Mesenchymal stem cell (in vitro differentiated cells and primary cell): Measurements from ENCODE around the gene ANKRD40.

Experiments
- DNase-seq: peaks from one replicate; pipeline ENCODE4 v3.0.0-alpha.2; 2013
- H2AFZ ChIP-seq: one replicate; pipeline ENCODE4 v1.6.1; 2013; ENCODE audit warnings: low read depth, mild to moderate bottlenecking, control low read depth, inconsistent platforms, low read length, moderate library complexity
- H2AK5ac ChIP-seq: 2 replicates; pipeline ENCODE4 v1.6.1; 2013; ENCODE audit warnings: low read length, moderate library complexity, mild to moderate bottlenecking, inconsistent platforms; ENCODE audit not compliant: severe bottlenecking
- H2BK120ac ChIP-seq: one replicate; pipeline ENCODE4 v1.6.1; 2013; ENCODE audit warnings: low read depth, mild to moderate bottlenecking, inconsistent platforms, low read length, moderate library complexity
- H2BK12ac ChIP-seq, 2 experiments: one replicate each; pipeline ENCODE4 v1.6.1; 2013; ENCODE audit warnings: inconsistent platforms in 2 of 2, low read length in 2 of 2, mild to moderate bottlenecking in 2 of 2, moderate library complexity in 2 of 2, control low read depth in 1 of 2
- H2BK15ac ChIP-seq: one replicate; pipeline ENCODE4 v1.6.1; 2013; ENCODE audit warnings: mild to moderate bottlenecking, low read depth, inconsistent platforms; ENCODE audit not compliant: poor library complexity, severe bottlenecking
- H2BK5ac ChIP-seq: 2 replicates; pipeline ENCODE4 v1.6.1; 2013; ENCODE audit warnings: low read depth, mild to moderate bottlenecking, low read length, control low read depth, inconsistent platforms; ENCODE audit not compliant: poor library complexity, severe bottlenecking
- H3K14ac ChIP-seq, 2 experiments: one replicate each; pipeline ENCODE4 v1.6.1; 2013; ENCODE audit warnings: inconsistent platforms in 2 of 2, low read length in 2 of 2, control low read depth in 1 of 2, mild to moderate bottlenecking in 1 of 2, moderate library complexity in 1 of 2
- H3K18ac ChIP-seq, 2 experiments: one replicate each; pipeline ENCODE4 v1.6.1; 2013; ENCODE audit warnings: inconsistent platforms in 2 of 2, low read length in 2 of 2, control low read depth in 1 of 2, low read depth in 1 of 2, mild to moderate bottlenecking in 1 of 2
- H3K23ac ChIP-seq, 2 experiments: one replicate each; pipeline ENCODE4 v1.6.1; 2013; ENCODE audit warnings: inconsistent platforms in 2 of 2, low read length in 2 of 2, mild to moderate bottlenecking in 2 of 2, moderate library complexity in 2 of 2, control low read depth in 1 of 2
- H3K27ac ChIP-seq: 2 replicates; pipeline ENCODE4 v1.5.1; 2013; ENCODE audit warnings: mild to moderate bottlenecking, moderate library complexity, low read length, control low read depth, inconsistent platforms; ENCODE audit not compliant: poor library complexity, severe bottlenecking
- H3K27me3 ChIP-seq, 2 experiments: 2 replicates each; pipeline versions ENCODE4 v1.6.1 to v1.7.0; 2013; ENCODE audit warnings: low read length in 2 of 2, mild to moderate bottlenecking in 2 of 2, moderate library complexity in 2 of 2, control low read depth in 1 of 2, inconsistent platforms in 1 of 2; ENCODE audit not compliant: control insufficient read depth in 1 of 2, insufficient read depth in 1 of 2
- H3K36me3 ChIP-seq, 2 experiments: 2 replicates each; pipeline versions ENCODE4 v1.6.1 to v1.7.0; 2013; ENCODE audit warnings: low read length in 2 of 2, control low read depth in 1 of 2, inconsistent platforms in 1 of 2, low read depth in 1 of 2, mild to moderate bottlenecking in 1 of 2; ENCODE audit not compliant: insufficient read depth in 2 of 2, control insufficient read depth in 1 of 2
- H3K4ac ChIP-seq, 2 experiments: one replicate each; pipeline ENCODE4 v1.6.1; 2013; ENCODE audit warnings: inconsistent platforms in 2 of 2, low read length in 2 of 2, mild to moderate bottlenecking in 2 of 2, moderate library complexity in 2 of 2, control low read depth in 1 of 2, low read depth in 1 of 2
- H3K4me1 ChIP-seq: 2 replicates; pipeline ENCODE4 v1.6.1; 2013; ENCODE audit warnings: low read depth, low read length, control low read depth; ENCODE audit not compliant: control insufficient read depth, insufficient read depth
- H3K4me2 ChIP-seq: 2 replicates; pipeline ENCODE4 v1.6.1; 2013; ENCODE audit warnings: low read length, mild to moderate bottlenecking, inconsistent platforms; ENCODE audit not compliant: poor library complexity, severe bottlenecking
- H3K4me3 ChIP-seq, 2 experiments: 2 replicates each; pipeline versions ENCODE4 v1.5.1 to v1.7.0; 2013; ENCODE audit warnings: low read length in 2 of 2, mild to moderate bottlenecking in 2 of 2, control low read depth in 1 of 2, low read depth in 1 of 2; ENCODE audit not compliant: insufficient read depth in 1 of 2
- H3K79me1 ChIP-seq: replicated peaks from 2 replicates; pipeline ENCODE4 v1.6.1; 2013; ENCODE audit warnings: mild to moderate bottlenecking, control low read depth, low read length, inconsistent platforms; ENCODE audit not compliant: poor library complexity, severe bottlenecking
- H3K9ac ChIP-seq: 2 replicates; pipeline ENCODE4 v1.7.0; 2013; ENCODE audit warnings: mild to moderate bottlenecking, low read length, moderate library complexity
- H3K9me3 ChIP-seq: 2 replicates; pipeline ENCODE4 v1.7.0; 2013; ENCODE audit warnings: mild to moderate bottlenecking, low read length; ENCODE audit not compliant: control insufficient read depth
- H4K8ac ChIP-seq: one replicate; pipeline ENCODE4 v1.6.1; 2013; ENCODE audit warnings: inconsistent platforms, mild to moderate bottlenecking, low read length, moderate library complexity
- H4K91ac ChIP-seq: one replicate; pipeline ENCODE4 v1.6.1; 2013; ENCODE audit warnings: mild to moderate bottlenecking, low read length, inconsistent platforms
- WGBS: methylation state at CpG from one replicate; pipeline ENCODE4 v1.1.7; 2013; ENCODE audit warnings: mixed read lengths; 5-methylcytosine and 5-hydroxymethylcytosine counted together

Gene ANKRD40

DNA sequence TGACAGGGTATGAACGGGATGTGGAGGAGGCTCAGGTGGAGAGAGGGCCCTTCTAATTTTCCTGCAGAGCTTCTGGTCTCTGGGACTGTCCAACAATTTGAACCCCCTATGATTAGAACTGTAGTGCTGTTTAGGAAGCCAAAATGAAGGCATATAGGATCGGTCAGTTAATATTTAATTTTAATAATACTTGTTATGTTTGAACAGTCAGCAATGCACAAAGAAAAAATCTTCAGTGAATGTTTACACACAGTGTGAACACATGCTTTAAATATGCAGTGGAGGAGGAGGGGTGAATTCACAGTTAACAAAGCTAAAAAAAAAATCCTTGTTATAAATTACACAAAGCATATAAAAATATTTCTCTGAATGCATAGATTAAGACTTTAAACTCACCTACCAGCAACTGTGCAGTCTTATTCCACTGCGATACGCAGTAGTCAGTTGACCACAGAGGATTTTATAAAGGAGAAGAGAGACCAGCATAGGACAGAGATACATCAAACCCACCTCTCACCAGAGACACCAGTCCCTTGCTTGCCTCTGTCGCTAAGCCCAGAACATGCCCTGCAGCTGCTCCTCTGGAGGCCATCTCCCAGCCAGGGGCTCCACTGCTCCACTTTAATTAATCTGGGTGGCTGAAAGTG lies 14.6 kb downstream of the ANKRD40 start:
- Histone ChIP-seq H4K8ac (no peak overlapping the region), H2BK15ac (no peak overlapping the region), H3K4me3 (no peak overlapping the region), H2BK12ac (no peak overlapping the region), H2BK120ac (no peak overlapping the region), H3K4me1 (peaks cover 37% of the 10 kb centered on the region), H2AK5ac (peak overlapping the region; percentile 99), H3K79me1 (peaks cover 10% of the 10 kb centered on the region), H3K9ac (peak overlapping the region; percentile 45), H2BK5ac (peak overlapping the region; percentile 100), H3K36me3 (peaks cover 9 to 58% of the 10 kb centered on the region in 2 experiments), H3K14ac (no peak overlapping the region), H3K4ac (no peak overlapping the region), H3K9me3 (no peaks in the 10 kb centered on the region), H2AFZ (no peak overlapping the region), H3K18ac (no peak overlapping the region), H3K4me2 (peak overlapping the region; percentile 54), H3K27ac (peak overlapping the region; percentile 99), H3K27me3 (no peaks in the 10 kb centered on the region), H4K91ac (no peak overlapping the region), H3K23ac (no peak overlapping the region)
- no peak for DNase-seq
- WGBS: 96% methylated on average over 4 of the region's 5 CpGs

GRCh38 chr17:50692448-50693035 lies 15.2 kb downstream of the ANKRD40 start:
- Histone ChIP-seq H4K91ac (no peak overlapping the region), H2AK5ac (peak overlapping the region; percentile 57), H3K4me1 (peaks cover 40% of the 10 kb centered on the region), H3K9ac (peak overlapping the region; percentile 45), H4K8ac (no peak overlapping the region), H2BK12ac (no peak overlapping the region), H2AFZ (no peak overlapping the region), H3K18ac (no peak overlapping the region), H3K36me3 (peaks cover 9 to 51% of the 10 kb centered on the region in 2 experiments), H2BK120ac (no peak overlapping the region), H3K4ac (no peak overlapping the region), H3K4me2 (peak overlapping the region; percentile 54), H3K23ac (no peak overlapping the region), H3K27me3 (no peaks in the 10 kb centered on the region), H3K14ac (no peak overlapping the region), H3K27ac (peak overlapping the region; percentile 97), H3K79me1 (peaks cover 8% of the 10 kb centered on the region), H3K4me3 (no peak overlapping the region), H2BK15ac (no peak overlapping the region), H2BK5ac (peak overlapping the region; percentile 84), H3K9me3 (no peaks in the 10 kb centered on the region)
- WGBS: 92% methylated on average over 6 of the region's 6 CpGs
- no peak for DNase-seq

GRCh38 chr17:50691550-50692447 lies 15.9 kb downstream of the ANKRD40 start:
- H2AFZ ChIP-seq: no peak overlapping the region
- no peaks in the 10 kb centered on the region for H3K27me3 ChIP-seq
- peak overlapping the region; percentile 84 for H2BK5ac ChIP-seq
- no peak overlapping the region for H3K4me2 ChIP-seq
- H2BK12ac ChIP-seq: no peak overlapping the region
- peak overlapping the region; percentile 64 for H2AK5ac ChIP-seq
- no peaks in the 10 kb centered on the region for H3K9me3 ChIP-seq
- no peak overlapping the region for H3K23ac ChIP-seq
- H3K18ac ChIP-seq: no peak overlapping the region
- H4K8ac ChIP-seq: no peak overlapping the region
- H3K4me3 ChIP-seq: no peak overlapping the region
- DNase-seq: no peak
- peak overlapping the region; percentile 97 for H3K27ac ChIP-seq
- H3K36me3 ChIP-seq: peaks cover 9 to 44% of the 10 kb centered on the region in 2 experiments
- peak overlapping the region; percentile 3 for H3K9ac ChIP-seq
- no peak overlapping the region for H3K4ac ChIP-seq
- H2BK15ac ChIP-seq: no peak overlapping the region
- H3K79me1 ChIP-seq: peaks cover 8% of the 10 kb centered on the region
- no peak overlapping the region for H3K14ac ChIP-seq
- 94% methylated on average over 6 of the region's 6 CpGs for WGBS
- H2BK120ac ChIP-seq: no peak overlapping the region
- H4K91ac ChIP-seq: no peak overlapping the region
- peaks cover 48% of the 10 kb centered on the region for H3K4me1 ChIP-seq
